H1 (cell line): ENCODE data around the gene PTPN3. TPM values are rescaled to one million over a fixed set of nuclear protein-coding genes. Genes with fewer than 3 reads are reported as not detected.

ENCODE experiments used
- CTCF ChIA-PET: fragments of 300-600 bp; sonication (Branson Sonifier 250); formaldehyde crosslinking; loops from one replicate; lab custom pipeline; 2021; ENCODE audit not compliant: partially characterized antibody; lab: Charles Lee
- POLR2A ChIA-PET: fragments of 300-600 bp; sonication (Branson Sonifier 250); formaldehyde crosslinking; loops from one replicate; lab custom pipeline; 2021; ENCODE audit warnings: inconsistent platforms; ENCODE audit not compliant: partially characterized antibody; lab: Charles Lee
- DNase-seq, 2 experiments: peaks; one replicate each; pipeline versions ENCODE4 v3.0.0 to v3.0.0-alpha.2; 2010 to 2022; ENCODE audit warnings: low spot score in 2 of 2, low read depth in 1 of 2, mixed read lengths in 1 of 2
- FAIRE-seq: peaks from 2 replicates; lab custom pipeline; 2011; peaks lifted over from hg19 to GRCh38; lab: Jason Lieb, UNC
- H2AFZ ChIP-seq: 2 replicates; pipeline ENCODE4 v1.8.1; 2012; ENCODE audit warnings: low read length, inconsistent platforms
- H2AK5ac ChIP-seq: 2 replicates; pipeline ENCODE4 v1.6.1; 2013; ENCODE audit warnings: low read depth, low read length
- H2BK120ac ChIP-seq: replicated peaks from 2 replicates; pipeline ENCODE3; 2013; ENCODE audit warnings: low read depth, low read length, inconsistent platforms
- H2BK12ac ChIP-seq: 2 replicates; pipeline ENCODE4 v1.6.1; 2013; ENCODE audit warnings: low read depth, low read length
- H2BK15ac ChIP-seq: 2 replicates; pipeline ENCODE4 v1.6.1; 2013; ENCODE audit warnings: low read length
- H2BK20ac ChIP-seq: 2 replicates; pipeline ENCODE4 v1.6.1; 2013; ENCODE audit warnings: low read length
- H2BK5ac ChIP-seq: 2 replicates; pipeline ENCODE4 v1.6.1; 2013; ENCODE audit warnings: low read depth, low read length
- H3K14ac ChIP-seq: 2 replicates; pipeline ENCODE4 v1.6.1; 2013; ENCODE audit warnings: inconsistent platforms; ENCODE audit not compliant: insufficient read length
- H3K18ac ChIP-seq: 2 replicates; pipeline ENCODE4 v1.6.1; 2013; ENCODE audit warnings: low read length; ENCODE audit errors: extremely low read depth
- H3K23ac ChIP-seq: 2 replicates; pipeline ENCODE4 v1.6.1; 2013; ENCODE audit warnings: inconsistent platforms; ENCODE audit not compliant: insufficient read length
- H3K23me2 ChIP-seq: 2 replicates; pipeline ENCODE4 v1.6.1; 2013; ENCODE audit warnings: low read depth, low read length
- H3K27ac ChIP-seq: 2 replicates; pipeline ENCODE4 v1.6.1; 2011; ENCODE audit warnings: low read depth, low read length, inconsistent platforms
- H3K27me3 ChIP-seq, 4 experiments: replicated peaks in 1 of 4; 1 replicate in 1 of 4; 2 replicates in 3 of 4; pipeline versions ENCODE4 v1.6.1 to v1.8.1; 2011 to 2013; ENCODE audit warnings: low read length in 3 of 4, mild to moderate bottlenecking in 3 of 4, inconsistent platforms in 2 of 4, mixed read lengths in 2 of 4, moderate library complexity in 1 of 4; ENCODE audit not compliant: control insufficient read depth in 3 of 4, insufficient read depth in 3 of 4; ENCODE audit errors: extremely low read depth in 1 of 4
- H3K36me3 ChIP-seq, 4 experiments: 2 replicates each; pipeline versions ENCODE4 v1.6.1 to v1.8.1; 2011 to 2013; ENCODE audit warnings: mild to moderate bottlenecking in 4 of 4, low read length in 3 of 4, moderate library complexity in 2 of 4, control low read depth in 1 of 4, inconsistent platforms in 1 of 4; ENCODE audit not compliant: insufficient read depth in 4 of 4, control insufficient read depth in 2 of 4
- H3K4ac ChIP-seq: replicated peaks from 2 replicates; pipeline ENCODE3; 2013; ENCODE audit warnings: low read length, low read depth, mixed read lengths, inconsistent platforms; ENCODE audit not compliant: insufficient read length
- H3K4me1 ChIP-seq, 4 experiments: replicated peaks in 1 of 4; 1 replicate in 1 of 4; 2 replicates in 3 of 4; pipeline versions ENCODE4 v1.6.1 to v1.8.1; 2011 to 2013; ENCODE audit warnings: low read length in 3 of 4, inconsistent platforms in 2 of 4, mixed read lengths in 1 of 4; ENCODE audit not compliant: insufficient read depth in 4 of 4, control insufficient read depth in 3 of 4
- H3K4me2 ChIP-seq, 2 experiments: 2 replicates each; pipeline versions ENCODE4 v1.6.1 to v1.8.1; 2011 to 2013; ENCODE audit warnings: low read depth in 2 of 2, low read length in 2 of 2, control low read depth in 1 of 2, inconsistent platforms in 1 of 2, mild to moderate bottlenecking in 1 of 2; ENCODE audit not compliant: insufficient read depth in 1 of 2
- H3K4me3 ChIP-seq, 4 experiments: fragments of 200-600, 300-600 bp in 1 of 4; sonication (generic), shearing (Covaris generic), sonication (Bioruptor Twin) in 1 of 4; 2 replicates each; pipeline versions ENCODE4 v1.5.1 to v1.8.1; 2011 to 2016; ENCODE audit warnings: low read length in 4 of 4, low read depth in 3 of 4, control low read depth in 2 of 4, inconsistent platforms in 2 of 4, mild to moderate bottlenecking in 2 of 4, mixed read lengths in 1 of 4, moderate library complexity in 1 of 4; ENCODE audit not compliant: insufficient read depth in 2 of 4; ENCODE audit errors: extremely low read depth in 1 of 4
- H3K56ac ChIP-seq: replicated peaks from 2 replicates; pipeline ENCODE3; 2013; ENCODE audit warnings: low read depth, mild to moderate bottlenecking, mixed read lengths, low read length, inconsistent platforms; ENCODE audit not compliant: insufficient read length
- H3K79me1 ChIP-seq: 2 replicates; pipeline ENCODE4 v1.6.1; 2013; ENCODE audit warnings: low read depth, low read length, control low read depth
- H3K79me2 ChIP-seq, 2 experiments: 2 replicates each; pipeline versions ENCODE4 v1.6.1 to v1.8.1; 2012 to 2013; ENCODE audit warnings: low read length in 2 of 2, mild to moderate bottlenecking in 2 of 2, inconsistent platforms in 1 of 2; ENCODE audit not compliant: insufficient read depth in 2 of 2, control insufficient read depth in 1 of 2
- H3K9ac ChIP-seq, 4 experiments: replicated peaks in 1 of 4; 1 replicate in 1 of 4; 2 replicates in 3 of 4; pipeline versions ENCODE4 v1.6.1 to v1.8.1; 2011 to 2013; ENCODE audit warnings: low read depth in 3 of 4, low read length in 3 of 4, control low read depth in 2 of 4, mild to moderate bottlenecking in 2 of 4, moderate library complexity in 2 of 4, inconsistent platforms in 1 of 4; ENCODE audit errors: extremely low read depth in 1 of 4
- H3K9me3 ChIP-seq, 2 experiments: 2 replicates each; pipeline versions ENCODE4 v1.6.1 to v1.8.1; 2012 to 2013; ENCODE audit warnings: mild to moderate bottlenecking in 2 of 2, moderate library complexity in 2 of 2, control low read depth in 1 of 2, inconsistent platforms in 1 of 2, low read depth in 1 of 2, low read length in 1 of 2, mixed read lengths in 1 of 2; ENCODE audit not compliant: insufficient read depth in 2 of 2
- H4K20me1 ChIP-seq, 2 experiments: replicated peaks in 1 of 2; 2 replicates each; pipeline versions ENCODE3 to v1.8.1; 2011 to 2013; ENCODE audit warnings: inconsistent platforms in 2 of 2, low read length in 2 of 2, mild to moderate bottlenecking in 1 of 2; ENCODE audit not compliant: insufficient read depth in 2 of 2, control insufficient read depth in 1 of 2
- H4K5ac ChIP-seq: 2 replicates; pipeline ENCODE4 v1.6.1; 2013; ENCODE audit warnings: low read length, low read depth, mixed read lengths, inconsistent platforms; ENCODE audit not compliant: insufficient read length
- H4K8ac ChIP-seq: 2 replicates; pipeline ENCODE4 v1.8.0; 2013; ENCODE audit warnings: mild to moderate bottlenecking, moderate library complexity, low read length, inconsistent platforms; ENCODE audit not compliant: insufficient read depth; ENCODE audit errors: extremely low read depth
- H4K91ac ChIP-seq: replicated peaks from 2 replicates; pipeline ENCODE3; 2013; ENCODE audit warnings: low read length, mixed read lengths, inconsistent platforms; ENCODE audit not compliant: insufficient read length
- CBX8 ChIP-seq: fragments of 300-800, 300-1000 bp; sonication (generic); IDR thresholded peaks from 2 replicates; pipeline ENCODE4 v1.7.1; 2016; ENCODE audit warnings: low read depth, low read length, borderline replicate concordance
- CHD1 ChIP-seq: IDR thresholded peaks from 2 replicates; pipeline ENCODE4 v1.6.1; 2012; ENCODE audit warnings: low read depth, low read length, improper control_type of control experiment
- EGR1 ChIP-seq: IDR thresholded peaks from 2 replicates; pipeline ENCODE4 v1.6.1; 2011; ENCODE audit warnings: low read depth, low read length, borderline replicate concordance
- GABPA ChIP-seq: IDR thresholded peaks from 2 replicates; pipeline ENCODE4 v1.6.1; 2011; ENCODE audit warnings: mild to moderate bottlenecking, low read length, moderate library complexity, borderline replicate concordance; ENCODE audit not compliant: insufficient read depth
- GTF2F1 ChIP-seq: IDR thresholded peaks from 2 replicates; pipeline ENCODE4 v1.6.1; 2012; ENCODE audit warnings: low read depth, low read length, improper control_type of control experiment, borderline replicate concordance
- JUND ChIP-seq: IDR thresholded peaks from 2 replicates; pipeline ENCODE4 v1.6.1; 2011; ENCODE audit warnings: mild to moderate bottlenecking, improper control_type of control experiment, low read length
- NRF1 ChIP-seq: IDR thresholded peaks from 2 replicates; pipeline ENCODE4 v1.6.1; 2011; ENCODE audit warnings: mild to moderate bottlenecking, low read depth, low read length, improper control_type of control experiment
- POLR2AphosphoS5 ChIP-seq: IDR thresholded peaks from 2 replicates; pipeline ENCODE4 v1.6.1; 2011; ENCODE audit warnings: low read depth, low read length
- POU5F1 ChIP-seq: IDR thresholded peaks from 2 replicates; pipeline ENCODE4 v1.6.1; 2011; ENCODE audit warnings: low read depth, mild to moderate bottlenecking, low read length, moderate library complexity
- SIN3A ChIP-seq, 2 experiments: IDR thresholded peaks in 1 of 2; conservative IDR thresholded peaks in 1 of 2; 2 replicates each; pipeline ENCODE4 v1.6.1; 2011 to 2012; ENCODE audit warnings: low read length in 2 of 2, improper control_type of control experiment in 1 of 2, low read depth in 1 of 2, mild to moderate bottlenecking in 1 of 2
- SP1 ChIP-seq: IDR thresholded peaks from 2 replicates; pipeline ENCODE4 v1.6.1; 2011; ENCODE audit warnings: low read depth, low read length
- SUZ12 ChIP-seq: fragments of 200-600 bp; sonication (generic); IDR thresholded peaks from 2 replicates; pipeline ENCODE4 v1.6.1; 2012; ENCODE audit warnings: mild to moderate bottlenecking, inconsistent platforms, low read length, moderate library complexity, mixed read lengths
- YY1 ChIP-seq: IDR thresholded peaks from 2 replicates; pipeline ENCODE4 v1.6.1; 2011; ENCODE audit warnings: low read depth, mild to moderate bottlenecking, low read length
- WGBS, 2 experiments: shearing (Covaris generic) in 1 of 2; methylation state at CpG; one replicate each; pipeline versions ENCODE4 v1.1.6 to v1.1.7; 2013 to 2015; ENCODE audit warnings: low lambda C conversion rate in 2 of 2, mixed read lengths in 2 of 2, inconsistent platforms in 1 of 2, low coverage in 1 of 2, missing lambda C conversion rate in 1 of 2; ENCODE audit not compliant: insufficient replicate concordance in 2 of 2, insufficient coverage in 1 of 2, insufficient read length in 1 of 2; ENCODE audit errors: extremely low coverage in 1 of 2, missing lambda C conversion rate in 1 of 2; 5-methylcytosine and 5-hydroxymethylcytosine counted together
- polyA plus RNA-seq, 7 experiments: library from polyadenylated mRNA; depleted of rRNA in 3 of 7; stranded (reverse) in 5 of 7; unstranded in 2 of 7; fragments of >200 nt in 5 of 7; fragments of 200-250 nt in 2 of 7; gene quantifications; 1 replicate in 5 of 7; 2 replicates in 1 of 7; 4 replicates in 1 of 7; pipeline versions ENCODE4 v1.2.1 to v1.2.3, GENCODE V29; 2011 to 2013; ENCODE audit warnings: missing spikeins in 2 of 7, mixed read lengths in 2 of 7
- total RNA-seq: library from RNA; stranded (reverse); fragmentation: NEBNext Ultra II Directional; extraction: Animal tissue kit (Norgen Biotek cat#: 25700); gene quantifications from 2 replicates; pipeline ENCODE4 v1.2.1, GENCODE V29; 2021

The PTPN3 gene
- total and polyA plus RNA-seq, 2 of the 8 experiments (the other 6 are each of a cell fraction or from before 2014, with no cell fraction given) = 2.9 to 3.7 TPM

DNA sequence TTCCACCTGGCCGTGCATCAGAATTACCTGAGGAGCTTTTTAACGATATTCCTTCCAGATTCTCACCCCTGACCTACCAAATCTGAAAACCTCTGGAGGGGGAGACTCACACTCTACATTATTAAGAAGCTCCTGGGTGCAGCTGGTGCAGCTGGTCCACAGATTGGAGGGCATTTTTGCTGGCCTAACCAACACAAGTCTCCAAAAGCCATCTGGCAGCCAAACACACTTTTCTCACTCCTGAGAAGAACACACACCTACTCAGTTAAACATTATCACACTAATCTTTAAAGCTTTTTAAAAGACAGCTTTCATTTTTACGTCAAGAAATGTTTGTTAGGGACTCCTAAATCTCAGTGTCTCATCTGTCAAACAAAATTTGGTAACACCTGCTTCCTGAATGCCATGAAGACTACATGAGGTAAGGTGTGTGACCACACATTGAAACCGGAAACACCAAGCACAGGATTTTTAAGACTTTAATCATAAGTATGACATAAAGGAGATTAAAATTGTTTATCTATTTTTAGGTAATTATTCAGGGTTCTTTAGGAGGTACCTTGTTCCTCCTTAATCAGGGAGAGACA lies 14.2 kb upstream of the PTPN3 start:
- H3K23ac ChIP-seq = no peak overlapping the region
- H3K79me2 ChIP-seq = no peaks in the 10 kb centered on the region
- no peak overlapping the region for H3K9ac ChIP-seq
- H2AK5ac ChIP-seq = no peak overlapping the region
- no peak overlapping the region for H2BK20ac ChIP-seq
- no peaks in the 10 kb centered on the region for H3K79me1 ChIP-seq
- no peak overlapping the region for H2AFZ ChIP-seq
- H3K14ac ChIP-seq = no peak overlapping the region
- no peak overlapping the region for H3K18ac ChIP-seq
- no peak overlapping the region for H3K4me3 ChIP-seq
- no peaks in the 10 kb centered on the region for H3K23me2 ChIP-seq
- no peak overlapping the region for H4K91ac ChIP-seq
- no peak for DNase-seq
- 91% methylated on average over 4 of the region's 4 CpGs; no CpG with 5 or more reads in 1 of the 2 experiments for WGBS, 2 experiments
- no peak overlapping the region for H3K4ac ChIP-seq
- H3K27me3 ChIP-seq = no peaks in the 10 kb centered on the region
- H4K5ac ChIP-seq = no peak overlapping the region
- H2BK15ac ChIP-seq = no peak overlapping the region
- no peaks in the 10 kb centered on the region for H3K4me1 ChIP-seq
- no peaks in the 10 kb centered on the region for H4K20me1 ChIP-seq
- ChIA-PET POLR2A (interaction anchor here (2.0 kb wide), 1 partner anchor 10 kb away, joined by 6 read pairs; no protein-coding TSS in a partner anchor), CTCF (interaction anchor here (1.1 to 3.6 kb wide), 3 partner anchors 8 to 72 kb away, joined by 3 to 13 read pairs (median 3); no protein-coding TSS in a partner anchor)
- no peak overlapping the region for H3K4me2 ChIP-seq
- no peak for FAIRE-seq
- H2BK12ac ChIP-seq = no peak overlapping the region
- no peak overlapping the region for H4K8ac ChIP-seq
- no peak overlapping the region for H2BK120ac ChIP-seq
- no peak overlapping the region for H2BK5ac ChIP-seq
- H3K56ac ChIP-seq = no peak overlapping the region
- H3K36me3 ChIP-seq = no peaks in the 10 kb centered on the region
- no peak overlapping the region for H3K27ac ChIP-seq
- no peaks in the 10 kb centered on the region for H3K9me3 ChIP-seq
- TF ChIP-seq GTF2F1 (no peak), SIN3A (conservative IDR thresholded peaks at IDR 0.05 in 1 of 2, IDR thresholded peaks at IDR 0.05 in 1 of 2; ENCODE audit: low read depth in 1 of 2, low read length in 2 of 2) (no peak), SUZ12 (no peak), GABPA (no peak), CBX8 (no peak), JUND (no peak), POLR2AphosphoS5 (no peak), SP1 (no peak), EGR1 (no peak), CHD1 (no peak), YY1 (no peak), NRF1 (no peak), POU5F1 (no peak)
